Fibroblast of mammary gland (primary cell): Measurements from ENCODE around the gene IQCE.

Experiments
- DNase-seq: peaks from one replicate; pipeline ENCODE4 v3.0.0-alpha.2; 2010; ENCODE audit warnings: low read depth
- H3K4me3 ChIP-seq: 2 replicates; pipeline ENCODE4 v1.5.1; 2011; ENCODE audit warnings: low read depth, mild to moderate bottlenecking, low read length, moderate library complexity; ENCODE audit not compliant: control insufficient read depth
- CTCF ChIP-seq: conservative IDR thresholded peaks from 2 replicates; pipeline ENCODE4 v1.5.1; 2011; ENCODE audit warnings: low read depth, low read length, inconsistent platforms; ENCODE audit not compliant: control insufficient read depth, insufficient read depth

Gene IQCE

DNA sequence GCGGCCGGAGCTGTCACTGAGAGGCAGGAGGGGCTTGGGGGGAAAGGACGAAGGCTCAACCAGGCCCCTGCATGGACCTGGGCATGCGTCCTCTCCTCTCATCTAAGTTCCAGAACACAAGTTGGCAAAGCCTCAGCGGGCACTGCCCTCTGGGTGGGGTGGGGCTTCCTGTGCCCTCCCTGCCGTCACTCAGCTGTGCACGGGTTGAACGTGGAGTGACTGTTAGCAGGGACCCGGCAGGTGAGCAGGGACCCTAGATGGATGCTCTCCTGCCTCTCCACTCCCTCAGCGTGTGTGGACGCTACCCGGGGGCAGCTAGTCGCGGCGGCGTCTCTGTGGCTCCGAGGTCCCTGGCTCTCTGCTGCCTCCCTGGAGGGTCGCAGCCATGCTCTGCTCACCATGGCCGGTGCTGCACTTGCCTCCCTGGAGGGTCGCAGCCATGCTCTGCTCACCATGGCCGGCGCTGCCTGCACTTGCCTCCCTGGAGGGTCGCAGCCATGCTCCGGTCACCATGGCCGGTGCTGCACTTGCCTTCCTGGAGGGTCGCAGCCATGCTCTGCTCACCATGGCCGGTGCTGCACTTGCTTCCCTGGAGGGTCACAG lies 36.6 kb downstream of the IQCE start:
- H3K4me3 ChIP-seq: no peak overlapping the region
- no peak for DNase-seq
- no peak for TF ChIP-seq CTCF

DNA sequence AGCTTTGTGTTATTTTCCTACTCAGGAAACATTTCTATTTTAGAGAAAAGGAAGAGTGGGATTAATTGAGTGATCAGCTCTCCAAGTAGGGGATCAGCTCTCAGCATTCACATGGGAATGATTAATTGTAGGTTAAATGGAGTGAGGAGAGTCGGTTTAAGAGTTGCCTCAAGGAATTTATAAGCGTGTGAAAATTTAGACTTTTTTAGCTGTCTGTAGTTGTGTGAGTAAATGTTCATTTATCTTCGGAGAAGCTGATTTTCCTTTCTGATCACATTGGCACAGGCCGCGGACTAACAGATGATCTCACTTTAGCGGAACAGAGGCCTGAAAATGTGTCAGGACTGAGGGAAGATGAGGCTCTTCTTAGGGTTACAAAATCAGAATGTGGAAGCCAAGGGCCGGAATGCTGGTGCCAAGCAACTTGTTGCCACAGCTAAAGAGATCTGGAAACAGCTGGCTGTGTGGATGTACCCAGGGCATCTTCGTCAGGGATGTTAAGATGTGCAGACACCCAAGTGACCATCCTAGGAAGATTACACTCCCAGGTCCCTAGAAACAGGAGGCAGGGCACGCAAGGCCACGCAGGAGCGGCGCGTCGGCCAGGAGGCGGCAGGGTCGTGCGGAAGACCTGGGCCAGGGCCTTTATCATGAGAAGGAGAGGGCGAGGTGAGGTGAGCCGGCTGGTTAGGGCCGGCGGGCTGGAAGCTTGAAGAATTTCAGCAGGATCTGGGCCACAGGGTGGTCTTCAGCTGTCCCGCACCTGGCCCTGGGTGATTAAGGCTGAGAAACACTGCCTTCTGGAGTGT lies 37.9 kb downstream of the IQCE start:
- H3K4me3 ChIP-seq: no peak overlapping the region
- DNase-seq: no peak
- TF ChIP-seq CTCF: no peak

GRCh38 chr7:2597273-2597640 lies 38.5 kb downstream of the IQCE start:
- DNase-seq: no peak
- no peak overlapping the region for H3K4me3 ChIP-seq
- TF ChIP-seq CTCF: no peak

- DNase-seq: no peak
- no peak overlapping the region for H3K4me3 ChIP-seq
- no peak for TF ChIP-seq CTCF
These were observed 39.5 kb downstream of the IQCE start for GRCh38 chr7:2598154-2598823.

DNA sequence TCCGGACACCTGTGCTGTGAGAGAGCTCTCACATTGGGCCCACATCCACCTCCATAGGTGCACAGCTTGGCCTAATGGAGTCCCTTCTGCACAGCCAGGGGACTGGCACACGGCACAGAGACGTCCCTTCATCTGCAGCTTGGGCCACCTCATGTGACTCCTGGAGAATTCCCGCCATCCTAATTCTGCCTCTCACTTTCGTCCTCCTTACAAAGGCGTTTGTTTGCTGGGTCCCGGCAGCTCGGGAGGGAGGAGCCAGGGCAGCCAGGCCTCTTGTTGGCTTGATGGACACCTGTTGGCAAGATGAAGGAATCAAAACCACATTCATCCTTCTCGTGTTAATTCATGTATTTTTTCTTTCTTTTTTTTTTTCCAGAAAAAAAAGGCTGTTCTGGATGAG lies 42.3 kb downstream of the IQCE start:
- H3K4me3 ChIP-seq: no peak overlapping the region
- DNase-seq: no peak
- no peak for TF ChIP-seq CTCF

DNA sequence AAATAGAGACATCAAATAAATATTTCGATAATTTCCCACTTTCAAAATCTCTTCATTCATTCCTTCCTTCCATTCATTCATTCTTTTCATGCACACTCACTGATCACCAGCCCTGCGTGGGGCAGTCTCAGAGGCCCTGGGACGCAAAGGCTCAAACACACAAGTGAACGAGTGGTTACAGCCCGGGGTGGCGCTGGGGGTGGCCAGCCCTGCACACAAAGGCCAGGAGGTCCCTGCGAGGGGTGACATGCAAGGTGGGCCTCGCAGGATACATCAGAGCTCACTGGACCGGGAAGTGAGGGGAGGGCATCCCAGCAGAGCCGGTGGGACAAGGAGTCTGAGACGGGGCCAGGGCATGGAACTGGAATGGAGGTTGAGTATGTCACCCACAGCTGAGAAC lies 43.1 kb downstream of the IQCE start:
- no peak overlapping the region for H3K4me3 ChIP-seq
- no peak for TF ChIP-seq CTCF
- no peak for DNase-seq
